ENCODE data around the gene SMIM35.

SMIM35 gene

GRCh38 chr11:118117790-118118601, 31.2 kb upstream of the SMIM35 start (continued):
- TF ChIP-seq CSRNP3 (CRISPR knock-in tag; IDR thresholded peaks at IDR 0.05) (no peak), ESRRG (CRISPR knock-in tag; IDR thresholded peaks at IDR 0.05) (no peak), POU6F1 (CRISPR knock-in tag; IDR thresholded peaks at IDR 0.05; ENCODE audit: borderline replicate concordance, low read depth) (no peak), TCF4 (CRISPR knock-in tag; IDR thresholded peaks at IDR 0.05; ENCODE audit: borderline replicate concordance) (no peak)

- no peak for TF ChIP-seq POU6F1 (CRISPR knock-in tag; IDR thresholded peaks at IDR 0.05; ENCODE audit: borderline replicate concordance, low read depth)
- TF ChIP-seq PATZ1 (CRISPR knock-in tag; IDR thresholded peaks at IDR 0.05; ENCODE audit: borderline replicate concordance): no peak
- no peak for TF ChIP-seq TCF4 (CRISPR knock-in tag; IDR thresholded peaks at IDR 0.05; ENCODE audit: borderline replicate concordance)
- no peak for TF ChIP-seq ESRRG (CRISPR knock-in tag; IDR thresholded peaks at IDR 0.05)
- no peak for TF ChIP-seq CSRNP3 (CRISPR knock-in tag; IDR thresholded peaks at IDR 0.05)
- no peak for TF ChIP-seq ARNTL (CRISPR knock-in tag; IDR thresholded peaks at IDR 0.05; ENCODE audit: borderline replicate concordance, low read depth)
- no peak for TF ChIP-seq ZNF8 (CRISPR knock-in tag; IDR thresholded peaks at IDR 0.05)
- no peak for ATAC-seq
Measured at GRCh38 chr11:118115048-118115447, 28.3 kb upstream of the SMIM35 start.

GRCh38 chr11:118114266-118114665, 27.5 kb upstream of the SMIM35 start:
- TF ChIP-seq BACH2 (CRISPR knock-in tag; IDR thresholded peaks at IDR 0.05; ENCODE audit: borderline replicate concordance) (no peak), ZFP30 (CRISPR knock-in tag; IDR thresholded peaks at IDR 0.05) (no peak), SNAI2 (CRISPR knock-in tag; IDR thresholded peaks at IDR 0.05) (no peak), ZNF70 (CRISPR knock-in tag; IDR thresholded peaks at IDR 0.05) (no peak), CREB5 (CRISPR knock-in tag; IDR thresholded peaks at IDR 0.05; ENCODE audit: low read depth) (no peak), ISL1 (CRISPR knock-in tag; IDR thresholded peaks at IDR 0.05) (no peak), ZFP3 (CRISPR knock-in tag; IDR thresholded peaks at IDR 0.05) (no peak), CSRNP3 (CRISPR knock-in tag; IDR thresholded peaks at IDR 0.05) (no peak), PATZ1 (CRISPR knock-in tag; IDR thresholded peaks at IDR 0.05; ENCODE audit: borderline replicate concordance) (no peak), ARNTL (CRISPR knock-in tag; IDR thresholded peaks at IDR 0.05; ENCODE audit: borderline replicate concordance, low read depth) (no peak), ZNF8 (CRISPR knock-in tag; IDR thresholded peaks at IDR 0.05) (no peak), POU6F1 (CRISPR knock-in tag; IDR thresholded peaks at IDR 0.05; ENCODE audit: borderline replicate concordance, low read depth) (no peak), GLIS3 (CRISPR knock-in tag; IDR thresholded peaks at IDR 0.05) (no peak), OSR1 (CRISPR knock-in tag; IDR thresholded peaks at IDR 0.05) (no peak), ESRRG (CRISPR knock-in tag; IDR thresholded peaks at IDR 0.05) (no peak), RARB (CRISPR knock-in tag; IDR thresholded peaks at IDR 0.05) (no peak), ZNF565 (CRISPR knock-in tag; conservative IDR thresholded peaks at IDR 0.05; ENCODE audit: low read depth) (no peak), ZC3H10 (CRISPR knock-in tag; IDR thresholded peaks at IDR 0.05) (no peak), PPARA (CRISPR knock-in tag; IDR thresholded peaks at IDR 0.05; ENCODE audit: borderline replicate concordance) (no peak)
- no peak for ATAC-seq

All from SK-N-SH treated with all-trans-retinoic acid at 6 μM for 48 hours (cell line).